SU-DHL-6 (cell line): ENCODE results near the gene LPIN1.

Experiments used
- H2AFZ ChIP-seq: fragments of 200-600 bp; sonication (generic); 2 replicates; pipeline ENCODE4 v1.6.1; 2014; ENCODE audit warnings: low read depth, mild to moderate bottlenecking, moderate library complexity, mixed read lengths, antibody characterized with exemption, low read length; ENCODE audit not compliant: severe bottlenecking
- H3F3A ChIP-seq: fragments of 200-600 bp; shearing (Covaris generic); 2 replicates; pipeline ENCODE4 v1.6.0; 2016; ENCODE audit warnings: antibody characterized with exemption, mild to moderate bottlenecking; ENCODE audit not compliant: insufficient read depth
- H3K27ac ChIP-seq: fragments of 200-600 bp; sonication (generic); 2 replicates; pipeline ENCODE4 v1.5.1; 2016; ENCODE audit warnings: low read depth, mild to moderate bottlenecking, low read length, moderate library complexity, mixed read lengths
- H3K27me3 ChIP-seq: fragments of 200-600 bp; sonication (generic), shearing (Covaris generic); 2 replicates; pipeline ENCODE4 v1.6.0; 2014; ENCODE audit warnings: mild to moderate bottlenecking, low read length
- H3K36me3 ChIP-seq: fragments of 200-600 bp; sonication (generic); 2 replicates; pipeline ENCODE4 v1.6.1; 2014; ENCODE audit warnings: mild to moderate bottlenecking, low read length, mixed read lengths
- H3K4me2 ChIP-seq: fragments of 300-600, 200-600 bp; shearing (Covaris generic), sonication (generic); 2 replicates; pipeline ENCODE4 v1.6.0; 2014; ENCODE audit warnings: low read length, low read depth, mild to moderate bottlenecking; ENCODE audit not compliant: poor library complexity, severe bottlenecking
- H3K4me3 ChIP-seq: fragments of 200-600 bp; sonication (generic); 2 replicates; pipeline ENCODE4 v1.5.1; 2014; ENCODE audit warnings: antibody characterized with exemption, low read length, mild to moderate bottlenecking, mixed read lengths; ENCODE audit not compliant: insufficient read depth, poor library complexity, severe bottlenecking
- H3K79me2 ChIP-seq: fragments of 200-600 bp; sonication (generic); 2 replicates; pipeline ENCODE4 v1.6.1; 2014; ENCODE audit warnings: mild to moderate bottlenecking, low read length, moderate library complexity; ENCODE audit not compliant: insufficient read depth
- H3K9ac ChIP-seq: fragments of 200-600 bp; sonication (generic); 2 replicates; pipeline ENCODE4 v1.7.0; 2014; ENCODE audit warnings: mild to moderate bottlenecking, low read length
- H3K9me2 ChIP-seq: fragments of 200-600 bp; sonication (generic); replicated peaks from 2 replicates; pipeline ENCODE4 v1.6.1; 2014; ENCODE audit warnings: low read length; ENCODE audit not compliant: insufficient read depth
- H3K9me3 ChIP-seq: fragments of 200-600 bp; sonication (generic); 2 replicates; pipeline ENCODE4 v1.6.1; 2014; ENCODE audit warnings: low read length, mixed read lengths; ENCODE audit not compliant: insufficient read depth
- H4K20me1 ChIP-seq: fragments of 200-600 bp; sonication (generic); 2 replicates; pipeline ENCODE4 v1.6.1; 2014; ENCODE audit warnings: low read depth, mild to moderate bottlenecking, antibody characterized with exemption, low read length, moderate library complexity, mixed read lengths
- CTCF ChIP-seq: fragments of 200-600 bp; sonication (generic); IDR thresholded peaks from one replicate; pipeline ENCODE4 v1.5.1; 2017; ENCODE audit warnings: antibody characterized with exemption, mild to moderate bottlenecking, low read length, moderate library complexity; ENCODE audit not compliant: insufficient read depth, poor library complexity, severe bottlenecking
- EZH2phosphoT487 ChIP-seq: fragments of 200-600 bp; sonication (generic), shearing (Covaris generic); conservative IDR thresholded peaks from 2 replicates; pipeline ENCODE4 v1.6.1; 2018; ENCODE audit warnings: mild to moderate bottlenecking, antibody characterized with exemption, low read length, moderate library complexity, mixed read lengths

The LPIN1 gene

DNA sequence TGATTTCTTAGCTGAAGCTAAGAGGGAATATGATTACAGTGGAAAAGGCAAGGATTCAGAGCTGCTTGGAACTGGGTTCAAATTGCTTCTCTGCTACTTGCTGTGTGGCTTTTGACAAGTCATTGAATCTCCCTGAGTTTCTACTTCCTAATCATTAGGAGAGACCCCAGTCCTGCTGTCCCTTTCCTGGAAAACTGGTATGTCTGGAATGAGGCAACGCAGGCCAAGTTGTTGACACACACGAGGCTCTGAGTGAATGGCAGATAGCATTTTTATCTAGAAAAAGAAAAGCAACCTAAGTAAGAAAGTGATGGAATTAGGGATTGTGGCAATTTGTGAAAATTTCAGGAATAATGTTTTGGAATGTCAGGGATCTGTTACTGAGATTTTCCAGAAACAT lies 123.6 kb downstream of the LPIN1 start:
- no peak overlapping the region for H3K4me3 ChIP-seq
- no peaks in the 10 kb centered on the region for H3K9me3 ChIP-seq
- TF ChIP-seq EZH2phosphoT487: no peak
- TF ChIP-seq CTCF: no peak
- H3K4me2 ChIP-seq: no peak overlapping the region
- H3F3A ChIP-seq: no peaks in the 10 kb centered on the region
- no peak overlapping the region for H3K9ac ChIP-seq
- H3K27me3 ChIP-seq: no peaks in the 10 kb centered on the region
- H4K20me1 ChIP-seq: no peaks in the 10 kb centered on the region
- H3K27ac ChIP-seq: no peak overlapping the region
- H3K9me2 ChIP-seq: no peaks in the 10 kb centered on the region
- no peak overlapping the region for H2AFZ ChIP-seq
- H3K79me2 ChIP-seq: no peaks in the 10 kb centered on the region
- H3K36me3 ChIP-seq: peaks cover 12% of the 10 kb centered on the region; the same call in 1 of the 2 replicates

GRCh38 chr2:11870584-11870983 lies 124.2 kb downstream of the LPIN1 start:
- TF ChIP-seq EZH2phosphoT487 (no peak), CTCF (no peak)
- Histone ChIP-seq H3K27ac (no peak overlapping the region), H4K20me1 (no peaks in the 10 kb centered on the region), H3K9ac (no peak overlapping the region), H3K36me3 (peaks cover 12% of the 10 kb centered on the region; the same call in 1 of the 2 replicates), H3K79me2 (no peaks in the 10 kb centered on the region), H3K27me3 (no peaks in the 10 kb centered on the region), H3F3A (no peaks in the 10 kb centered on the region), H2AFZ (no peak overlapping the region), H3K9me2 (no peaks in the 10 kb centered on the region), H3K9me3 (no peaks in the 10 kb centered on the region), H3K4me3 (no peak overlapping the region), H3K4me2 (no peak overlapping the region)

DNA sequence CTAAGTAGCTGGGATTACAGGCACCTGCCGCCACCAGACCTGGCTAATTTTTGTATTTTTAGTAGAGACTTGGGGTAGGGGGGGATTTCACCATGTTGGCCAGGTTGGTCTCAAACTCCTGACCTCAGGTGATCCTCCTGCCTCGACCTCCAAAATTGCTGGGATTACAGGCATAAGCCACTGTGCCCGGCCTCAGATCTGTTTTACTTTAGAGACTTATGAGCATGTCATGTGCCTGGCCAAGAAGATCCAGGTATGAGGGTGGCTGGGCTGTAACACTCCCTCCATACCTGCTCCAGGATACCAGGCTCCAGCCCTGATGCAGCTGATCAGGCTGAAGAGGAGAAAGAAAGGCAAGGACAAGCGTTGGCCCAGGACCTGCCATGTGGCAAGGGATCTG lies 125.0 kb downstream of the LPIN1 start:
- no peaks in the 10 kb centered on the region for H3K79me2 ChIP-seq
- H3K27ac ChIP-seq: no peak overlapping the region
- no peaks in the 10 kb centered on the region for H3K9me3 ChIP-seq
- no peak overlapping the region for H3K4me2 ChIP-seq
- H3K36me3 ChIP-seq: peaks cover 12% of the 10 kb centered on the region; the same call in 1 of the 2 replicates
- H3K9me2 ChIP-seq: no peaks in the 10 kb centered on the region
- H3K27me3 ChIP-seq: no peaks in the 10 kb centered on the region
- no peak overlapping the region for H2AFZ ChIP-seq
- no peaks in the 10 kb centered on the region for H4K20me1 ChIP-seq
- H3F3A ChIP-seq: no peaks in the 10 kb centered on the region
- TF ChIP-seq CTCF: no peak
- no peak for TF ChIP-seq EZH2phosphoT487
- no peak overlapping the region for H3K9ac ChIP-seq
- H3K4me3 ChIP-seq: no peak overlapping the region
